MM.1S (cell line): ENCODE measurements around the gene PCLO.

ENCODE experiments used
- DNase-seq: peaks from one replicate; pipeline ENCODE4 v3.0.0-alpha.2; 2015
- H2AFZ ChIP-seq: fragments of 300-600 bp; sonication (generic); 2 replicates; pipeline ENCODE4 v1.6.0; 2016; ENCODE audit warnings: antibody characterized with exemption, low read length
- H3F3A ChIP-seq: fragments of 300-600 bp; sonication (generic); 2 replicates; pipeline ENCODE4 v1.6.1; 2016; ENCODE audit warnings: mild to moderate bottlenecking, antibody characterized with exemption, low read length, moderate library complexity, mixed read lengths; ENCODE audit not compliant: insufficient read depth
- H3K27ac ChIP-seq: fragments of 300-600 bp; sonication (generic); 2 replicates; pipeline ENCODE4 v1.5.1; 2016; ENCODE audit warnings: mild to moderate bottlenecking, low read length
- H3K27me3 ChIP-seq: fragments of 300-600 bp; sonication (generic); replicated peaks from 2 replicates; pipeline ENCODE4 v1.6.0; 2016; ENCODE audit warnings: low read length; ENCODE audit not compliant: insufficient read depth
- H3K36me3 ChIP-seq: fragments of 300-600 bp; sonication (generic); replicated peaks from 2 replicates; pipeline ENCODE4 v1.6.1; 2016; ENCODE audit warnings: mild to moderate bottlenecking, low read length, mixed read lengths; ENCODE audit not compliant: insufficient read depth
- H3K4me1 ChIP-seq: fragments of 300-600 bp; sonication (generic); 2 replicates; pipeline ENCODE4 v1.6.1; 2016; ENCODE audit warnings: low read length, mixed read lengths
- H3K4me2 ChIP-seq: fragments of 300-600 bp; sonication (generic); 2 replicates; pipeline ENCODE4 v1.6.0; 2016; ENCODE audit warnings: low read depth, low read length
- H3K4me3 ChIP-seq: fragments of 300-600 bp; sonication (generic); 2 replicates; pipeline ENCODE4 v1.5.1; 2016; ENCODE audit warnings: low read length, mixed read lengths
- H3K79me2 ChIP-seq: fragments of 300-600 bp; sonication (generic); 2 replicates; pipeline ENCODE4 v1.6.1; 2016; ENCODE audit warnings: mixed run types, low read length, mixed read lengths
- H3K9ac ChIP-seq: fragments of 300-600 bp; sonication (generic); 2 replicates; pipeline ENCODE4 v1.6.1; 2016; ENCODE audit warnings: low read length, mixed read lengths
- H3K9me2 ChIP-seq: fragments of 300-600 bp; sonication (generic); replicated peaks from 2 replicates; pipeline ENCODE4 v1.6.1; 2016; ENCODE audit warnings: mild to moderate bottlenecking, low read length, mixed read lengths; ENCODE audit not compliant: insufficient read depth
- H3K9me3 ChIP-seq: fragments of 300-600 bp; sonication (generic); replicated peaks from 2 replicates; pipeline ENCODE4 v1.6.1; 2016; ENCODE audit warnings: mild to moderate bottlenecking, low read length, mixed read lengths; ENCODE audit not compliant: insufficient read depth
- H4K20me1 ChIP-seq: fragments of 300-600 bp; sonication (generic); 2 replicates; pipeline ENCODE4 v1.6.1; 2016; ENCODE audit warnings: mild to moderate bottlenecking, low read length, moderate library complexity, mixed read lengths; ENCODE audit not compliant: insufficient read depth
- EZH2 ChIP-seq: fragments of 300-600 bp; sonication (generic); optimal IDR thresholded peaks from 2 replicates; pipeline ENCODE3; 2017; ENCODE audit warnings: low read depth, mild to moderate bottlenecking, antibody characterized with exemption, low read length, mixed read lengths
- EZH2phosphoT487 ChIP-seq: fragments of 300-600 bp; sonication (generic); IDR thresholded peaks from 2 replicates; pipeline ENCODE4 v1.6.1; 2018; ENCODE audit warnings: antibody characterized with exemption, low read length
- TF ChIP-seq, protein P1 (sequence below): fragments of 300-600 bp; sonication (generic); IDR thresholded peaks from 2 replicates; pipeline ENCODE4 v1.5.1; 2016; ENCODE audit warnings: antibody characterized with exemption, low read length, mixed read lengths

Gene PCLO

DNA sequence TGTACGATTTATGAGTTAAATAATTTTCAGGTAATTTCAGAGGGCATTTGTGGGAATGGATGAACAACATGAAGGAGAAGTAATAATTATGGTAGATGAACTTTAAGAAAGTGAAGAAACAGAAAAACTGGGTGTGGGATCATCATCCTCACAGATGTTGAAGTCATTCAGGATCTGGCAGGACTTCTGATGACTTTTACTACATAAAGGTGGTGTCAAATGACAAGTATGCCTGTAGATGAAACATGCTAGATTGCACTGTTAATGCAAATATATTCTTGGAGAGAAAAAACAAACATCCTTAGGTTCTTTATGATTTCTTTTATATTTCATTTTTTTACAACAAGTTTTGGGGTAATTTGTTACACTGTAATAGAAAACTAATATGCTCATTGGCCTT lies 230.2 kb downstream of the PCLO start:
- no peak overlapping the region for H3K9ac ChIP-seq
- H3K9me2 ChIP-seq, result no peaks in the 10 kb centered on the region
- no peak for TF ChIP-seq EZH2phosphoT487
- TF ChIP-seq, protein P1, sequence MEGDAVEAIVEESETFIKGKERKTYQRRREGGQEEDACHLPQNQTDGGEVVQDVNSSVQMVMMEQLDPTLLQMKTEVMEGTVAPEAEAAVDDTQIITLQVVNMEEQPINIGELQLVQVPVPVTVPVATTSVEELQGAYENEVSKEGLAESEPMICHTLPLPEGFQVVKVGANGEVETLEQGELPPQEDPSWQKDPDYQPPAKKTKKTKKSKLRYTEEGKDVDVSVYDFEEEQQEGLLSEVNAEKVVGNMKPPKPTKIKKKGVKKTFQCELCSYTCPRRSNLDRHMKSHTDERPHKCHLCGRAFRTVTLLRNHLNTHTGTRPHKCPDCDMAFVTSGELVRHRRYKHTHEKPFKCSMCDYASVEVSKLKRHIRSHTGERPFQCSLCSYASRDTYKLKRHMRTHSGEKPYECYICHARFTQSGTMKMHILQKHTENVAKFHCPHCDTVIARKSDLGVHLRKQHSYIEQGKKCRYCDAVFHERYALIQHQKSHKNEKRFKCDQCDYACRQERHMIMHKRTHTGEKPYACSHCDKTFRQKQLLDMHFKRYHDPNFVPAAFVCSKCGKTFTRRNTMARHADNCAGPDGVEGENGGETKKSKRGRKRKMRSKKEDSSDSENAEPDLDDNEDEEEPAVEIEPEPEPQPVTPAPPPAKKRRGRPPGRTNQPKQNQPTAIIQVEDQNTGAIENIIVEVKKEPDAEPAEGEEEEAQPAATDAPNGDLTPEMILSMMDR, result no peak
- TF ChIP-seq EZH2, result no peak
- H3K4me3 ChIP-seq, result no peak overlapping the region
- H2AFZ ChIP-seq, result no peak overlapping the region
- no peaks in the 10 kb centered on the region for H3K4me1 ChIP-seq
- no peaks in the 10 kb centered on the region for H3F3A ChIP-seq
- H3K36me3 ChIP-seq, result no peaks in the 10 kb centered on the region
- H3K9me3 ChIP-seq, result no peaks in the 10 kb centered on the region
- no peak overlapping the region for H3K27ac ChIP-seq
- no peaks in the 10 kb centered on the region for H3K27me3 ChIP-seq
- DNase-seq, result no peak
- no peak overlapping the region for H3K4me2 ChIP-seq
- H3K79me2 ChIP-seq, result no peaks in the 10 kb centered on the region
- H4K20me1 ChIP-seq, result no peaks in the 10 kb centered on the region

DNA sequence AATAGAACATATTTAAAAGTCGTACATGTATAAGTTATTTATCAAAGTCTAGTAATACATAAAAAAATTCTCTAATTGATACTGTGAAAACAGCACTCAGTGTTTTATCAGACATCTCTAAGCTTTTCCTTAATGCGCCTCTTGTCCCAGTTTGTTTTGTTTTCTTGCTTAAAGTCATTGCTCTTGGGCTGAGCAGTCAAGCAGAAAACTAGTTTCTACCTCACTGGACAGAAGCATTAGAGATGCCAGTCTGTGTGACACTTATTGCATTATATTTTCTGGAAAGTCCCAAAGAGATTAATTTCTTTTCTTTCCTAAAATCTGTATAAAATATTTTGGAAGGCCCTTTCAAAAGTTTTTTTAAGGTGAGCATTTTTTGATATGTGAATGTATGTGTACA lies 236.2 kb downstream of the PCLO start:
- Histone ChIP-seq H3K27me3 (no peaks in the 10 kb centered on the region), H3K4me2 (no peak overlapping the region), H2AFZ (no peak overlapping the region), H3K79me2 (no peaks in the 10 kb centered on the region), H3K9ac (no peak overlapping the region), H3K4me3 (no peak overlapping the region), H3F3A (no peaks in the 10 kb centered on the region), H3K36me3 (no peaks in the 10 kb centered on the region), H3K9me2 (no peaks in the 10 kb centered on the region), H3K27ac (no peak overlapping the region), H3K9me3 (no peaks in the 10 kb centered on the region), H3K4me1 (no peaks in the 10 kb centered on the region), H4K20me1 (no peaks in the 10 kb centered on the region)
- DNase-seq, result no peak
- TF ChIP-seq, protein P1, result no peak
- TF ChIP-seq EZH2 (no peak), EZH2phosphoT487 (no peak)

DNA sequence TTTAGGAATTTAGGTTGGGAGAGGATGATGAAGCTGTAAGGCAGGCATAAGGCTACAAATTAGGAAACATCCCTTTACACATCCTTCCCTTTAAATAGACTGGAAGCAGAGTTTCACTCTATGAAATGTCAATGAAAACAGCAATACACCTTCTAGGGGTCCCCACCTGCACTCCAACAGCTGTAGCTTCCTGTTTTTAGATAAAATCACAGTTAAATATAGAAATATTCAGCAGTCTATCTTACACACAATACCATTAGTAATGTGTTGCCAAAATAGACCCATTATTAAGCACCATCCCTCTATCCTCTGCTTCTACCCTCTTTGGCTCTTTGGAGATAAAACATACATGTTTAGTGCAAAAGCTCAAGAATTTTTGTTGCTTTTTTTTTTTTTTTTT lies 237.4 kb downstream of the PCLO start:
- H3K27me3 ChIP-seq, result no peaks in the 10 kb centered on the region
- TF ChIP-seq, protein P1, result no peak
- TF ChIP-seq EZH2phosphoT487 (no peak), EZH2 (no peak)
- no peak overlapping the region for H3K4me2 ChIP-seq
- no peaks in the 10 kb centered on the region for H3K36me3 ChIP-seq
- DNase-seq, result peak; percentile 15
- H3K4me1 ChIP-seq, result no peaks in the 10 kb centered on the region
- H4K20me1 ChIP-seq, result no peaks in the 10 kb centered on the region
- no peak overlapping the region for H3K9ac ChIP-seq
- no peaks in the 10 kb centered on the region for H3K79me2 ChIP-seq
- no peaks in the 10 kb centered on the region for H3K9me2 ChIP-seq
- no peaks in the 10 kb centered on the region for H3K9me3 ChIP-seq
- H3K4me3 ChIP-seq, result no peak overlapping the region
- no peak overlapping the region for H3K27ac ChIP-seq
- no peaks in the 10 kb centered on the region for H3F3A ChIP-seq
- no peak overlapping the region for H2AFZ ChIP-seq
